NCI-H2171 treated with DMSO at 0.1 percent for 48 hours (cell line): ENCODE data around the gene SH3RF2.
A peak's percentile ranks its signal among the peaks of the same experiment; 100 is the strongest.
"Not testable (repeated sequence)": the region's sequence is repeated elsewhere in the genome, so short reads cannot be mapped to it uniquely, and the experiment has no call there.

ENCODE experiments used
- DNase-seq: peaks from one replicate; lab custom pipeline; 2025; lab: John Stamatoyannopoulos, UW

SH3RF2 gene

DNA sequence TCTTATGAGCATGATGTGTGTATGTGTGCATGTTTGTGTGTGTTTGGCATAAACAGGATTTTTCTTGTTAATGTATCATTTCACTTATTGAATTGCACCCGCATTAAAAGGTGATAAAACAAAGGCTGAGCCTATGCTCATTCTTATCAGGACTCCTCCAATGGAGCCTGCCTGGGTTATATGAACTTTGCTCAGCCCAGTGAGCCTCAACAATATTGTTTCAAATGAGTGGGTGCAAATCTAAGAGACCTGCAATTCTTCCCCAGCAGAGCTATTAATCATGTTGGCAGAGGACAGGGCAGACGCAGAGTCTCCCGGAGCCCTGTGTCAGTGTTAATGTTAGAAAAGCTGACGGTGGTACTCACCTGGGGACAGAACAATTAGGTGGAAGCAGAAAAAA, 71.6 kb downstream of the SH3RF2 start:
- DNase-seq: no peak

GRCh38 chr5:146009020-146009419, 72.6 kb downstream of the SH3RF2 start:
- no peak for DNase-seq

GRCh38 chr5:146010447-146010846, 74.1 kb downstream of the SH3RF2 start:
- not testable (repeated sequence) for DNase-seq

DNA sequence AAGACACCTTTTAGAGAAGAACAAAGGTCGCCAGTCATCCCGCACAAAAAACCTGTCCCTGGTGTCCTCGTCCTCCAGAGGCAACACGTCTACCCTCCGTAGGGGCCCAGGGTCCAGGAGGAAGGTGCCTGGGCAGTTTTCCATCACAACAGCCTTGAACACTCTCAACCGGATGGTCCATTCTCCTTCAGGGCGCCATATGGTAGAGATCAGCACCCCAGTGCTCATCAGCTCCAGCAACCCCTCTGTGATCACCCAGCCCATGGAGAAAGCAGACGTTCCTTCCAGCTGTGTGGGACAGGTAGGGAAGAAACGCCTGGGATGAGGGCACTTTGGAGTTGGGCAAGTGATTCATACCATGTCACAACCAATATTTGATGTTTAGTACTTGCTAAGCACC, 77.4 kb downstream of the SH3RF2 start:
- no peak for DNase-seq

DNA sequence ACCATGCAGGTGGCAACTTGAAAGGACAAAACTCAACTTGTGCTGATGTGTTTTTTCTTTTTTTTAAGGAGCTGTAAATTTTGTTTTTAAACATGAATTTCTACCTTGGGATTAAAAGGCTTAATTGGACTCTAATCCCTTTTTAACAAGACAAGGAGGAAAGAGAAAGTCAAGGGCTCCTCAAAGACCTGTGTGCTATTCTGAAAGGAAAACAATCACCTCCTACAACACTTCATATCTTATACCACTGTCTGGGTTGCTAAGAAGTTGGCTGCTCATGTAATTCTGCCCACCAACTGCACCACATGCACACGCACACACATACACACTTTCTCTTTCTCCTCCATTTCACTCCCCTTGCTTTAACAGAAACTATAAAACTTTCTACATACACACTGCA, 78.6 kb downstream of the SH3RF2 start:
- DNase-seq: no peak

GRCh38 chr5:146016764-146017484, 80.5 kb downstream of the SH3RF2 start:
- DNase-seq: no peak

DNA sequence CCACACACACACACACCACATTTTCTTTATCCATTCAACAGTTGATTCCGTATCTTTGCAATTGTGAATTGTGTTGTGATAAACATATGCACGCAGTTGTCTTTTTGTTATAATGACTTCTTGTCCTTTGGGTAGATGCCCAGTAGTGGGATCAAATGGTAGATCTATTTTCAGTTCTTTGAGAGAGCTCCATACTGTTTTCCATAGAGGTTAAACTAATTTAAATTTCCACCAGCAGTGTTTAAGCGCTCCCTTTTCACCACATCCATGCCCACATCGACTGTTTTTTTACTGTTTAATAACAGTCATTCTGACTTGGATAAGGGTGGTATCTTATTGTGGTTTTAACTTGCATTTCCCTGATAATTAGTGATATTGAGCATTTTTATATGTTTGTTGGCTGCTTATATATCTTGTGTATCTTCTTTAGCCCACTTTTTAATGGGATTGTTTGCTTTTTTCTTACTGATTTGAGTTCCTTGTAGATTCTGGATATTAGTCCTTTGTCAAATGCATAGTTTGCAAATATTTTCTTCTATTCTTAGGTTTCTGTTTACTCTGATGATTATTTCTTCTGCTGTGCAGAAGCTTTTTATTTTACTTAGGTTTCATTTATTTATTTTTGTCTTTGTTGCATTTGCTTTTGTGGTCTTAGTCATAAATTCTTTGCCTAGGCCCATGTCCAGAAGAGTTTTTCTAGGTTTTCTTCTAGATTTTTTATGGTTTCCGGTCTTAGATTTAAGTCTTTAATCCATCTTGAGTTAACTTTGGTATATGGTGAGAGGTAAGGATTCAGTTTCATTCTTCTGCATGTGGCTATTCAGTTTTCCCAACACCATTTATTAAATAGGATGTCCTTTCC, 82.4 kb downstream of the SH3RF2 start:
- no peak for DNase-seq

DNA sequence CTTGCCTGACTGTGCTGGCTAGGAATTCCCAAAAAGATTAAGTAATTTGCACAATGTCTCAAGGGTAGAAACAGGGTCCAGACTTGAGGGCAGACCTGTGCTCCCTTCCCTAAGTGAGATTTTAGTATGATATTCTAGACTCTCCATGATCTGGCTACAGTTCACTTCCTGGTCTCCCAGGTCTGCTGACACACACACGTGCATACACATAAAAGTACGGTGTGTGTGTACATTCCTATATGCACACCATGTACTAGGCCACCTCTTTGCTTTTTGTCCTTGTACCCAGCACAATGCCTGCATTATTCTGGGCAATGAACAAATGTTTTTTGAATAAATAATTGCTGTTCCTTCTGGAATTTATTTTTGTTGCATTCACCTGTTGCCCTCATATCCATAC, 83.7 kb downstream of the SH3RF2 start:
- no peak for DNase-seq

GRCh38 chr5:146024034-146024433, 87.7 kb downstream of the SH3RF2 start:
- DNase-seq: no peak

GRCh38 chr5:146025114-146025680, 88.8 kb downstream of the SH3RF2 start:
- DNase-seq: no peak

GRCh38 chr5:146025681-146026080, 89.3 kb downstream of the SH3RF2 start:
- DNase-seq: no peak

DNA sequence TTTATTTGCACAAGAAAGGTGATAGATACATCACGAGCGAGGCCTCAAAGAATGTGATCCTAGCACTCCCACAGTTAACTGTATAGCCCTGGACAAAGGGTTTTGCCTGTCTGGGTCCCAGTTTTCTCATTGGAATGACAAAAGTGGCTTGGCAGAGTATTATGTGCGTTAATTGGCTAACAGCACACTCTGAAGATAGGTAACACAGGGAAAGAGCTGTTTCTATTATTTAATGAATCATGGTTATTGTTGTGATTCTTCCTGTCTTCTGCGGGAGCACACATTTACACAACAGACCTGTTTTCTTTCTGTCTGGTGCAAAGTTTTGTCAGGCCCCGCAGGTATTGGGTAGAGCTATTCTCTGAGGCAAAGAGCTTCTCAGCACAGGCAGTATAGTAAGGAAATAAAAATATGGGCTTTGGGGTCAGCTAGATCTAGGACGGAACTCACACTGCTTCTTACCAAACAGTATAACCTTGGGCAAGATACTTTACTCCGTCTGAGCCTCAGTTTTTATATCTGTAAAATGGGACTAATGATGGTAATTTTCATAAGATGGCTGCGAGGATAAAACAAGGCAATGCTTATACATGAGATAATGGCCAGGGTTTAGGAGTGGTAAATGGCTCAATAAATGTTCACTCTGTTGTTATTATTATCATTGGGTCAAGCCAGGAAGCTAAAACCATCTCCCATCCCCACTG, 90.1 kb downstream of the SH3RF2 start:
- no peak for DNase-seq

- no peak for DNase-seq
These were observed 91.4 kb downstream of the SH3RF2 start for GRCh38 chr5:146027751-146028150.

DNA sequence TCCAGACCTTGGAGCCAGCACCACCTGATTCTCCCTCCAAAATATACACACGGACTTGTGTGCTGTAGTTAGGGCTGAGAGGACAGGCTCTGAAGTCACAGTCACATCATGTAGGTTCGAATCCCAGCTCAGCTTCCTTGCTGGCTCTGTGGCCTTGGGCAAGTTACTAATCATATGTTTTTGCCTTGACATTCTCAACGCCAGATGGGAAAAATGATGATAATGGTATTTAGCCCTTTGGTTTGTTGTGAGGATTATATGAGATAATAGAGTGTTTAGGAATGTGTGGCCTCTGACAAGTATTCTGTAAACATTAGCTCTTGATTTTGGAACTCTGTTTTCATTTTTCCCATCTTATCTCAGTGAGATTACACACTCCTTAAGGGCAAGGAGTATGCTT, 96.5 kb downstream of the SH3RF2 start:
- DNase-seq: no peak

- DNase-seq: no peak
These were observed 97.7 kb downstream of the SH3RF2 start for GRCh38 chr5:146034127-146034526.

DNA sequence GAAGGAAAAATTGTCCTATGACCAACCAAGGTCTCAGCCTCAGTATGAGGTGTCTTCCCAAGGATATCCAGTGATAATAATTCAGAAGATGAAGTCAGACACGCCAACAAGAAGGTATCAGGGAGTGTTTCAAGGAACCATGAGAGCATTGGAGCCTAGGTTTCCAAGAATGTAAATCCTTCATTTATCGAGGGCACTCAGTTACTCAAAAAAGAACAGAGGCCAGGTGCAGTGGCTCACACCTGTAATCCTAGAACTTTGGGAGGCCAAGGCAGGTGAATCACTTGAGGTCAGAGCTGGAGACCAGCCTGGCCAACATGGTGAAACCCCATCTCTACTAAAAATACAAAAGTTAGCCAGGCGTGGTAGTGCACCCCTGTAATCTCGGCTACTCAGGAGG, 98.2 kb downstream of the SH3RF2 start:
- DNase-seq: no peak

GRCh38 chr5:146039420-146039819, 103.0 kb downstream of the SH3RF2 start:
- DNase-seq: no peak

GRCh38 chr5:146040527-146040926, 104.1 kb downstream of the SH3RF2 start:
- no peak for DNase-seq

DNA sequence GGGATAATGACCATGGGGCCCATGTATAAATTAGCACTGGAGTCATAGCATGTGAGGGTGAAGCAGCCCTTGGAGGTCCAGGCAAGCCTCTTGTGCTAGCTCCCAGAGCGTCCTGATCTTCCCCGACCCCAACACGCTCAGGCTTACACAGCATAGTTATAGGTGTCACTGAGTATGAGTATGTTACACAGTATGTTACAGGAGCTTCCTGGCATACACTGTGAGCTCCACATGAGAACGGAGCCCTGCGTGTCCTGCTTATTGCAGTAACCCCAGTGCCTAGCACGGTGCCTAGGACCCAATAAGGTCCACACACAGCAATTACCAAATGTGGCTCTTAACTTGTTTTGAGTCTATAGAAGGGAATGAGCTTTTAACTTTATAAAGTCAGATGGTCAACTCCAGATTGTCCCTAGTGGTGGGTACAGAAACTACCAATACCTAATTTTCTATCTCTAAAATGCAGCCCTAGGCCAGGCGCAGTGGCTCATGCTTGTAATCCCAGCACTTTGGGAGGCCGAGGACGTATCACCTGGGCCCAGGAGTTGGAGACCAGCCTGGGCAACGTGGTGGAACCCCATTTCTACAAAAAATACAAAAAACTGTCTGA, 104.9 kb downstream of the SH3RF2 start:
- no peak for DNase-seq

DNA sequence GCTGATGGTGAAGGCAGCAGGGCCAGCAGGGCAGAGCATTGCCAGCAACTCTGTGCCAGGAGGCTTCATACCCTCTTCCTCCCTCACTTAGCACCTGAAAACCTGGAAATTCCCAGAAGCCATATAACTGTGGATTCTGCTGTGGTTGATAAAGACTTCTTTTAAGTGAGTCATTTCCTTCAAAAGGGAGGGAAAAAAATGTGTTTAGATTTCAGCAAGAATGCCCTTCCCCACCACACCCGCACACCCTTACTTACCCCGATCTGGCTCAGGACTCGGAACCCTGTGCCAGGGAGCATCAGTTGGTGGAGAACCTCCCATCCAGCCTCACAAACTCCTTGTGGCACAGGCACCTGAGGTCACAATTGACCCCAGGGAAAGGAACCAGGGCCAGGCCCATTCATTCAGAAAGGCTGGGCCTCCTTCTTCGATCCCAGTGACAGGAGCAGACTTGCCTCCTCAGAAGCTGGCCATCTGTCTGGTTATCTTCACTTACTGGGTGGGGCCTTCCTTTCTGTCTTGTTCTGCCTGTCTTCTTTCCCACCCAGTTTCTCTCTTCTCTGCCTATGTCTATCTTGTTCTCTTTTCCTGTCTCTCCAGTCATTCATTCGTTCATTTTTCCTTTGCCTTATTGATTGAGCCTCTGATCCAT, 106.4 kb downstream of the SH3RF2 start:
- DNase-seq: peak; percentile 14

DNA sequence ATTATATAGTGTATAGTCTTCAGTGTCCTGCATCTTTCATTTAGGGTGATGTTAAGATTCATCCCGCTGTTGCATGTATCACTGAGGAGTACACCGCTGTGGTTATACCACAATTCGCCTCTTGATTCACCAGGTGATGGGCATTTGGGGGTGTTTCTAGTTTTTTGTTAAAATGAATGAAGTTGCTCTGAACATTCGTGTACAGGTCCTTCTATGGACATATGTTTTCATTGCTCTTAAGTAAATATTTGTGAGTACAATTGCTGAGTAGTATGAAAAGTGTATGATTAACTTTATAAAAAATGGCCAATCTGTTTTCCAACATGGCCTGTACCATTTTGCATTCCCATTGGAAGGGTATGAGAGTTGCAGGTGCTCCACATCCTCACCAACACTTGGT, 107.3 kb downstream of the SH3RF2 start:
- no peak for DNase-seq

DNA sequence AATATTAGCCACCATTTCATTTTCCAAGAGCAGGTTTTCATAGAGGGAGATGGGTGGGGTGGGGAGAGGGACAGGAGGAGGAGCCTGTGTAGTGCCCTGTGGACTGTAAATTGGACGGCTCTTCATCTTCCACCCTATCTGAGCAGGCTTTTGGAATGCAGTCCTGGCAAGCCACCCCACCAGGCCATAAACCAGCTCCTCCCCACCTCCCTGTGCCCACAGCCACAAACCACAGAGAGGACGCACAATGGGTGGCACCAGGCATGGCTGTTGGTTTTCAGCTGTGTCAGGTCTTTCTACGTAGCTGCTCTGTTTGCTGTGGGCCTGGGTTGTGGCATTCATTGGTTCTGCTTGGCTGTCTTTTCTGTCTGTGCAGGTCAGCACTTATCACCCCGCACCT, 111.0 kb downstream of the SH3RF2 start:
- DNase-seq: no peak
